Common myeloid progenitor, CD34-positive (primary cell): ENCODE data around the gene SLC22A23.

Experiments
- CTCF ChIA-PET: fragments of 350-600 bp; sonication (Branson Sonifier 250); formaldehyde crosslinking; loops from one replicate; lab custom pipeline; 2021; ENCODE audit warnings: antibody characterized with exemption; lab: Charles Lee
- POLR2A ChIA-PET: fragments of 350-600 bp; sonication (Branson Sonifier 250); formaldehyde crosslinking; loops from one replicate; lab custom pipeline; 2021; ENCODE audit warnings: antibody characterized with exemption; lab: Charles Lee
- DNase-seq, 3 donors: peaks; one replicate each; pipeline versions ENCODE4 v3.0.0 to v3.0.0-alpha.2; 2013
- H3K27ac ChIP-seq, 2 experiments: 1 replicate in 1 of 2; 2 replicates in 1 of 2; pipeline ENCODE4 v1.7.0; 2013; ENCODE audit warnings: inconsistent platforms in 2 of 2, low read length in 2 of 2, mild to moderate bottlenecking in 2 of 2, low read depth in 1 of 2, moderate library complexity in 1 of 2; ENCODE audit not compliant: severe bottlenecking in 2 of 2, insufficient read depth in 1 of 2, poor library complexity in 1 of 2
- H3K27me3 ChIP-seq, 5 experiments: replicated peaks in 2 of 5; 1 replicate in 3 of 5; 2 replicates in 2 of 5; pipeline versions ENCODE4 v1.6.1 to v1.7.0; 2013; ENCODE audit warnings: low read length in 4 of 5, mild to moderate bottlenecking in 2 of 5, moderate library complexity in 2 of 5, inconsistent platforms in 1 of 5; ENCODE audit not compliant: insufficient read depth in 5 of 5, control insufficient read depth in 4 of 5
- H3K36me3 ChIP-seq, 4 experiments: 1 replicate in 2 of 4; 2 replicates in 2 of 4; pipeline versions ENCODE4 v1.6.1 to v1.7.0; 2013; ENCODE audit warnings: low read length in 3 of 4, control low read depth in 1 of 4, mild to moderate bottlenecking in 1 of 4; ENCODE audit not compliant: control insufficient read depth in 4 of 4, insufficient read depth in 4 of 4
- H3K4me1 ChIP-seq, 4 experiments: 1 replicate in 3 of 4; 2 replicates in 1 of 4; pipeline versions ENCODE4 v1.6.1 to v1.7.1; 2013; ENCODE audit warnings: low read length in 3 of 4, mild to moderate bottlenecking in 3 of 4, control low read depth in 1 of 4, inconsistent platforms in 1 of 4, moderate library complexity in 1 of 4; ENCODE audit not compliant: control insufficient read depth in 4 of 4, insufficient read depth in 4 of 4; ENCODE audit errors: control extremely low read depth in 1 of 4
- H3K4me3 ChIP-seq, 7 experiments: 1 replicate in 4 of 7; 2 replicates in 3 of 7; pipeline versions ENCODE4 v1.5.1 to v1.7.0; 2013; ENCODE audit warnings: mild to moderate bottlenecking in 7 of 7, low read length in 6 of 7, moderate library complexity in 6 of 7, inconsistent platforms in 2 of 7, low read depth in 2 of 7, control low read depth in 1 of 7; ENCODE audit not compliant: insufficient read depth in 4 of 7, control insufficient read depth in 1 of 7; ENCODE audit errors: extremely low read depth in 1 of 7
- H3K9me3 ChIP-seq, 5 experiments: 1 replicate in 4 of 5; 2 replicates in 1 of 5; pipeline versions ENCODE4 v1.6.1 to v1.7.1; 2013; ENCODE audit warnings: low read length in 4 of 5, mild to moderate bottlenecking in 2 of 5, inconsistent platforms in 1 of 5, low read depth in 1 of 5, moderate library complexity in 1 of 5; ENCODE audit not compliant: control insufficient read depth in 4 of 5, insufficient read depth in 2 of 5; ENCODE audit errors: control extremely low read depth in 1 of 5
- WGBS: methylation state at CpG from one replicate; pipeline ENCODE4 v1.1.5; 2013; ENCODE audit not compliant: insufficient coverage; 5-methylcytosine and 5-hydroxymethylcytosine counted together

Gene SLC22A23

DNA sequence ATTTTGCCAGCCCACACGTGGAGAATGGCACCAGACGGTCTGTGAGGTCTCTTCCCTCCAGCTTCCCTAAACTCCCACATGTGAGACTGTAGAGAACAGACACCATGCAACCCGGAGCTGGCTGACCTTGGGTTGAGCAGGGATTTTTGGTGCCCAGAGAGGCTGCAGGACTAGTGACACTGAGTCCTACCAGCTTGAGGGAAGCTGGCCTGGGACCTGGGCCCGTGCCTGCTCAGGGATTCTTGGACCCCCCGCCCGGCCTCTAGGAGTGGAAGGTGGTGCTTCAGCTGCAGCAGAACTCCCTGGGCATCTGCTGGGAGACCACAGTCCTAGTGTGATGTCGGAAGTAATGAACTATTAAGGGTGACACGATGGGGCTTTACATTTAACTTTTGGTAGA, 194.9 kb downstream of the SLC22A23 start:
- ChIA-PET CTCF (interaction anchor here (0.6 to 2.6 kb wide), 3 partner anchors 8 to 470 kb away, joined by 3 to 12 read pairs (median 5); no protein-coding TSS in a partner anchor), POLR2A (no interaction called here)
- H3K4me1 ChIP-seq: peaks cover 2 to 29% (median 22%) of the 10 kb centered on the region in 4 experiments
- DNase-seq: no peak
- no peak overlapping the region for H3K27ac ChIP-seq
- peaks cover 0 to 7% (median 1%) of the 10 kb centered on the region in 5 experiments for H3K27me3 ChIP-seq
- H3K4me3 ChIP-seq: no peak overlapping the region
- H3K9me3 ChIP-seq: no peaks in the 10 kb centered on the region
- 86% methylated on average over 5 of the region's 8 CpGs for WGBS
- H3K36me3 ChIP-seq: peaks cover 6 to 43% (median 28%) of the 10 kb centered on the region in 4 experiments

DNA sequence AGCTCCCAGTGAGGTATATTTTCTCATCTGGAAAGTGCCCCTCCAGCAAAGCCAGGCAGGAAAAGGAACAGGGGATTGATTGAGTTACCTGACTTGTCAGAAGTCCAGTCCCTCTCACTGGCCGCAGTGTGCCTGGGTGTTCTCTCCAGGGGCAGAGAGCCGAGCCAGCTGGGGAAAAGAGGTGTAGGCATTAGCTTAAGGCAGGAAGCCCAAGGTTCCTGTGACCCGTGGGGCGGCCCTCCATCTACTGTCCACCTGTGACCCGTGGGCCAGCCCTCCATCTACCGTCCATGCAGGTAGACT, 195.4 kb downstream of the SLC22A23 start:
- WGBS: 89% methylated on average over 5 of the region's 6 CpGs
- Histone ChIP-seq H3K9me3 (no peaks in the 10 kb centered on the region), H3K4me3 (no peak overlapping the region), H3K4me1 (peaks cover 2 to 29% (median 22%) of the 10 kb centered on the region in 4 experiments), H3K27me3 (peaks cover 0 to 7% (median 4%) of the 10 kb centered on the region in 5 experiments), H3K27ac (no peak overlapping the region), H3K36me3 (peaks cover 6 to 42% (median 28%) of the 10 kb centered on the region in 4 experiments)
- CTCF ChIA-PET: interaction anchor here (0.6 to 2.8 kb wide), 5 partner anchors 9 to 470 kb away, joined by 3 to 12 read pairs (median 5); no protein-coding TSS in a partner anchor
- DNase-seq: no peak
- POLR2A ChIA-PET: no interaction called here

DNA sequence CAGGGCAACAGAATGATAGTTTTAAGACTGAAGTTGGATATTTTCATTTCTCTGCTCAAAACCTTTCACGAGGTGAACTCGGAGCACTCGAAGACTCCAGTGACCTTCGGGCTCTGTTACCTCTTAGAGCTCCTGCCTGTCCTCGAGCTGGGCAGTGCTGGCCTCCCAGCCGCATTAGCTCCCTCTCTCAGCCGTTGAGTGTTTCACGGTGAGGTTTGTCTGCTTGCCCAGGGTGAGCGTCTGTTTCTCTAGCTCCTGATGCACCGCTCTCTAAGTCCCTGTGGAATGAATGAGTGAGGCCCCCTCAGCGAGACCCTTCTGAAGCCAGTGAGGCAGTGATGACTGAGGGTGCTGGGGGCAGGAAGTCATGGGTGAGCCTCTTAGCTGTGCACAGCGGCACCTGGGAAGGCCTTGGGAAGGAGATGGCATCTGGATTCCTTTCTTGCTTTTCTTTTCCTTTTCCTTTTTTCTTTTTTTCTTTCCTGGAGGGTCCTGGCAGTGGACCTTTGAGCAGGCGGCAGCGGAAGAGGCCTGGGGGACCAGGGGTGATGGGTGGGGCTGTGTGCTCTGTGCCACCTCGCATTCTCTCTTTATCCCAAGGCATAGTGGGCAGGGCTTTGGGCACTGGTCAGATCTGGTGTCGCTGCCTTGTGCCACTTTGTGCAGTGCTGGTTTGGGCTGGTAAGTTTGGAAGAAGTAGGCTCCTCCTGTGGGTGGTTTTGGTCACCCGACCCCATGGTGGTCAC, 195.9 kb downstream of the SLC22A23 start:
- WGBS: 97% methylated on average over 14 of the region's 17 CpGs
- no peak for DNase-seq
- ChIA-PET POLR2A (no interaction called here), CTCF (interaction anchor here (1.5 to 2.8 kb wide), 4 partner anchors 9 to 19 kb away, joined by 3 to 12 read pairs (median 6); no protein-coding TSS in a partner anchor)
- Histone ChIP-seq H3K27me3 (peaks cover 0 to 7% (median 4%) of the 10 kb centered on the region in 5 experiments), H3K4me3 (peak overlapping the region in 1 of 7 experiments; percentile 36), H3K36me3 (peaks cover 6 to 36% (median 23%) of the 10 kb centered on the region in 4 experiments), H3K27ac (no peak overlapping the region), H3K4me1 (peaks cover 2 to 29% (median 22%) of the 10 kb centered on the region in 4 experiments), H3K9me3 (no peaks in the 10 kb centered on the region)

DNA sequence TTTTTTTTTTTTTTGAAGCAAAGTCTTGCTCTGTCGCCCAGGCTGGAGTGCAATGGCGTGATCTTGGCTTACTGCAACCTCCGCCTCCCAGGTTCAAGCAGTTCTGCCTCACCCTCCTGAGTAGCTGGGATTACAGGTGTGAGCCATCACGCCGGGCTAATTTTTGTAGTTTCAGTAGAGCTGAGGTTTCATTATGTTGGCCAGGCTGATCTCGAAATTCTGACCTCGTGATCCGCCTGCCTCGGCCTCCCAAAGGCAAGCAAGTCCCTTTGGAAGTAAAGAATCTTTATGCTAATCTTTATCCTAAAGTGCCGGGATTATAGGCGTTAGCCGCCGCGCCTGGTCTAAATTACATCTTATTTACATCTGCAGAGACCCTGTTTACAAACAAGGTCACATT, 196.6 kb downstream of the SLC22A23 start:
- peaks cover 2 to 29% (median 22%) of the 10 kb centered on the region in 4 experiments for H3K4me1 ChIP-seq
- WGBS: 96% methylated on average over 11 of the region's 14 CpGs
- peaks cover 0 to 7% (median 4%) of the 10 kb centered on the region in 5 experiments for H3K27me3 ChIP-seq
- ChIA-PET POLR2A (no interaction called here), CTCF (interaction anchor here (1.5 to 2.8 kb wide), 5 partner anchors 9 to 102 kb away, joined by 3 to 12 read pairs (median 5); no protein-coding TSS in a partner anchor)
- H3K4me3 ChIP-seq: peak overlapping the region in 1 of 7 experiments; percentile 31
- no peak overlapping the region for H3K27ac ChIP-seq
- no peak for DNase-seq
- H3K9me3 ChIP-seq: no peaks in the 10 kb centered on the region
- H3K36me3 ChIP-seq: peaks cover 6 to 31% (median 19%) of the 10 kb centered on the region in 4 experiments

DNA sequence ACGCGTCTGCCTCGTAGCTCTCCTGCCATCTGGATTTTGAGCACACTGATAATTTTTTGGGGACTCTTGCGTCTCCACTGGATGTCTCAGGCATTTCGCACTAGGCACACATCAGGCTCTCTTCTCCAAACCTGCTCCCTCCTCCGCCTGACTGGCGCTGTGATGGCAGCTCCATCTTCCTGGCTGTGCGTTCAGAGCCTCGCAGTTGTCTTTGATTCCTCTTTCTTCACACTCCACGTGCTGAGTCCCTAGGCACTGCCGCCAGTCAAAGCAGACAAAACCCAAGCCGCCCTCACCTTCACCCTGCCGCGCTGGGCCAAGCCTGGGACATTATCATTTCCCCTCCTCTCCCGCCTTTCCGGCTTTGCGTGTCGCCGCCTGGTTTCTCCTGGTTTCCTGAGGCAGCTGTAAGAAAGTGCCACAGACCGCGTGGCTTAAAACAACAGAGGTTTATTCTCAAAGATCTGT, 197.3 kb downstream of the SLC22A23 start:
- 0% methylated on average over 14 of the region's 21 CpGs for WGBS
- ChIA-PET CTCF (interaction anchor here (0.6 to 2.8 kb wide), 5 partner anchors 11 to 140 kb away, joined by 3 to 8 read pairs (median 3); no protein-coding TSS in a partner anchor), POLR2A (no interaction called here)
- H3K36me3 ChIP-seq: peaks cover 6 to 24% (median 13%) of the 10 kb centered on the region in 4 experiments
- peak overlapping the region in 1 of 2 experiments; percentile 67 for H3K27ac ChIP-seq
- no peaks in the 10 kb centered on the region for H3K9me3 ChIP-seq
- H3K4me3 ChIP-seq: peak overlapping the region; percentile 67 to 89 (median 85)
- peaks cover 0 to 10% (median 4%) of the 10 kb centered on the region in 5 experiments for H3K27me3 ChIP-seq
- H3K4me1 ChIP-seq: peaks cover 2 to 29% (median 22%) of the 10 kb centered on the region in 4 experiments
- peak; percentile 45 to 74 (median 68) for DNase-seq

DNA sequence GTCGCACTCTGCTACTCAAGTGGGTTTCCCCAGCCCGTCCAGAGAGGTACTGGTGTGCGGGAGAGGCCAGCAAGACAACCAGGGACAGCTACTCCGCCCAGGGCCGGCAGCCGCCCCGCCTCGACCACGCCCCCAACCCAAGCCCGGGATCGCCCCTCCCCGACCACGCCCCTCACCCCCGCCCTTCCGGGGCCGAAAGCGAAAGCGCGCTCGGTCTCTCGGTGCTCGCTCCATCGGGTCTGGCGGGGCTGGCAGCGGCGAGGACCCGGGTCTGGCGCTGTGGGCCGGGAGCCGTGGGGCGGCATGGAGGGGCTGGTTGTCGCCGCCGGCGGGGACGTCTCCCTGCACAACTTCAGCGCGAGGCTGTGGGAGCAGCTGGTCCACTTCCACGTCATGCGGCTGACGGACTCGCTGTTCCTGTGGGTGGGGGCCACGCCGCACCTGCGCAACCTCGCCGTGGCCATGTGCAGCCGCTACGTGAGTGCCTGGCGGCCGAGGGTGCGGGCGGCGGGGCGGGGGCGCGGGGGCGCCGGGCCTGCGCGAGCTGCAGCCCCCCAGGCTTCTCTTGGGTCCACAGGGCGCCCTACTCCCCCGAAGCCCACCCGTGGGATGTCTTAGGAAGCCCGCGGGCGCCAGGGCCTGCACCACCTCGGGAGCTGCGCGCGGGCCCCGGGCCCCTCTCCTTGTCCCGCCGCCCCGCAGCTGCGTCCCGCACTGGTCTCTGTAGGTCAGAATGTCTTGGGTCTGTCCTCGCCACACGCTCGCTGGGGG, 197.9 kb downstream of the SLC22A23 start, which contains the start of gene PSMG4:
PSMG4 (plus strand) TSS at position 228 of the 771 bp plus-strand sequence; CDS start at position 304, 76 bp downstream.
- peaks cover 2 to 29% (median 22%) of the 10 kb centered on the region in 4 experiments for H3K4me1 ChIP-seq
- peaks cover 4 to 18% (median 7%) of the 10 kb centered on the region in 4 experiments for H3K36me3 ChIP-seq
- peaks cover 0 to 10% (median 4%) of the 10 kb centered on the region in 5 experiments for H3K27me3 ChIP-seq
- ChIA-PET CTCF (interaction anchor here (0.6 to 2.8 kb wide), 5 partner anchors 11 to 139 kb away, joined by 3 to 8 read pairs (median 3); no protein-coding TSS in a partner anchor), POLR2A (no interaction called here)
- WGBS: 0% methylated on average over 66 of the region's 80 CpGs
- H3K4me3 ChIP-seq: peak within 1 kb of the TSS; percentile 67 to 89 (median 85)
- H3K9me3 ChIP-seq: no peaks in the 10 kb centered on the region
- DNase-seq: peak; percentile 84 to 91 (median 90)
- peak within 1 kb of the TSS in 1 of 2 experiments; percentile 67 for H3K27ac ChIP-seq
